HepG2 (cell line): ENCODE measurements around the gene SIRPB2. TPM values are rescaled to one million over a fixed set of nuclear protein-coding genes. Genes with fewer than 3 reads are reported as not detected.

Experiments used
- ATAC-seq: fragments of 200-7000 bp; cut with Tn5 transposase; 3 replicates; pipeline ENCODE4 v1.9.1; 2020; ENCODE audit warnings: mild to moderate bottlenecking, moderate library complexity
- BruUV-seq: library from RNA; stranded (reverse); fragments of 400-500 nt; replicated peaks from 2 replicates; lab custom pipeline; 2021; lab: Mats Ljungman, UMichigan
- CTCF ChIA-PET: fragments of 300-600 bp; formaldehyde crosslinking; extraction: SDS; loops from one replicate; lab custom pipeline; 2021; ENCODE audit warnings: low total read pairs, inconsistent platforms, low intra/inter-chr PET ratio; lab: Yijun Ruan, JAX
- POLR2A ChIA-PET: fragments of 350-600 bp; sonication (Branson Sonifier 250); formaldehyde crosslinking; loops from one replicate; lab custom pipeline; 2020; ENCODE audit warnings: antibody characterized with exemption, inconsistent platforms; lab: Yijun Ruan, JAX
- DNase-seq: peaks from one replicate; pipeline ENCODE4 v3.0.0-alpha.2; 2015; ENCODE audit warnings: low spot score
- FAIRE-seq: peaks from 3 replicates; lab custom pipeline; 2011; peaks lifted over from hg19 to GRCh38; lab: Jason Lieb, UNC
- H2AFZ ChIP-seq: one replicate; pipeline ENCODE4 v1.6.1; 2011; ENCODE audit warnings: low read length, inconsistent platforms
- H3K27ac ChIP-seq: fragments of 300-600 bp; 3 replicates; pipeline ENCODE4 v1.8.0; 2011; ENCODE audit warnings: mixed run types, mild to moderate bottlenecking, mixed read lengths, low read length, inconsistent platforms; ENCODE audit not compliant: insufficient read depth; ENCODE audit errors: extremely low read length
- H3K27me3 ChIP-seq, 2 experiments: fragments of 200-600 bp in 1 of 2; 2 replicates in 1 of 2; 3 replicates in 1 of 2; pipeline versions ENCODE4 v1.6.0 to v1.8.0; 2011; ENCODE audit warnings: low read length in 2 of 2, mild to moderate bottlenecking in 2 of 2, moderate library complexity in 2 of 2, inconsistent platforms in 1 of 2; ENCODE audit not compliant: insufficient read depth in 2 of 2, control insufficient read depth in 1 of 2
- H3K36me3 ChIP-seq, 2 experiments: fragments of 200-600 bp in 1 of 2; replicated peaks in 1 of 2; 2 replicates in 1 of 2; 3 replicates in 1 of 2; pipeline versions ENCODE4 v1.5.1 to v1.8.0; 2011; ENCODE audit warnings: low read length in 2 of 2, inconsistent platforms in 1 of 2; ENCODE audit not compliant: insufficient read depth in 2 of 2, control insufficient read depth in 1 of 2
- H3K4me1 ChIP-seq: 2 replicates; pipeline ENCODE4 v1.5.1; 2012; ENCODE audit warnings: low read length, inconsistent platforms; ENCODE audit not compliant: insufficient read depth
- H3K4me2 ChIP-seq: 2 replicates; pipeline ENCODE4 v1.6.0; 2011; ENCODE audit warnings: low read depth, low read length, inconsistent platforms
- H3K4me3 ChIP-seq, 3 experiments: fragments of 200-600 bp in 1 of 3; sonication (generic), shearing (Covaris generic) in 1 of 3; replicated peaks in 1 of 3; 2 replicates each; pipeline ENCODE4 v1.5.1; 2011 to 2016; ENCODE audit warnings: low read length in 3 of 3, inconsistent platforms in 2 of 3, low read depth in 2 of 3, mild to moderate bottlenecking in 2 of 3, control low read depth in 1 of 3, mixed read lengths in 1 of 3; ENCODE audit not compliant: insufficient read depth in 1 of 3
- H3K79me2 ChIP-seq: one replicate; pipeline ENCODE4 v1.6.1; 2011; ENCODE audit warnings: low read length, inconsistent platforms; ENCODE audit not compliant: insufficient read depth
- H3K9ac ChIP-seq: 2 replicates; pipeline ENCODE4 v1.6.0; 2011; ENCODE audit warnings: mild to moderate bottlenecking, low read depth, low read length, inconsistent platforms; ENCODE audit not compliant: insufficient read depth
- H3K9me3 ChIP-seq: 2 replicates; pipeline ENCODE4 v1.5.1; 2012; ENCODE audit warnings: mild to moderate bottlenecking, low read length
- H4K20me1 ChIP-seq: 2 replicates; pipeline ENCODE4 v1.6.0; 2011; ENCODE audit warnings: inconsistent platforms, mild to moderate bottlenecking, low read length, moderate library complexity; ENCODE audit not compliant: insufficient read depth
- FOXO1 ChIP-seq: sonication (generic); formaldehyde crosslinking; IDR thresholded peaks from 2 replicates; pipeline ENCODE4 v1.4.0; 2020; ENCODE audit warnings: missing genetic modification reagents
- HHEX ChIP-seq: IDR thresholded peaks from 2 replicates; pipeline ENCODE4 v1.6.1; 2016; ENCODE audit warnings: control low read depth
- HINFP ChIP-seq: sonication (generic); formaldehyde crosslinking; IDR thresholded peaks from 2 replicates; pipeline ENCODE4 v1.4.0; 2020; ENCODE audit warnings: low read depth, mild to moderate bottlenecking, missing genetic modification reagents
- KDM3A ChIP-seq: IDR thresholded peaks from 2 replicates; pipeline ENCODE4 v1.6.1; 2018; ENCODE audit warnings: low read depth, missing compliant biosample characterization
- MTA3 ChIP-seq: sonication (generic); formaldehyde crosslinking; IDR thresholded peaks from 2 replicates; pipeline ENCODE4 v1.4.0; 2020; ENCODE audit warnings: missing genetic modification reagents
- PAXIP1 ChIP-seq: sonication (generic); formaldehyde crosslinking; conservative IDR thresholded peaks from 2 replicates; pipeline ENCODE4 v1.4.0; 2020; ENCODE audit warnings: mild to moderate bottlenecking, missing genetic modification reagents, moderate library complexity
- ZBTB1 ChIP-seq: sonication (generic); formaldehyde crosslinking; IDR thresholded peaks from 2 replicates; pipeline ENCODE4 v1.4.0; 2020; ENCODE audit warnings: missing genetic modification reagents, borderline replicate concordance
- ZNF253 ChIP-seq: sonication (generic); formaldehyde crosslinking; IDR thresholded peaks from 2 replicates; pipeline ENCODE4 v1.8.0; 2022; ENCODE audit warnings: mild to moderate bottlenecking, missing genetic modification reagents, borderline replicate concordance
- ZNF460 ChIP-seq: sonication (generic); formaldehyde crosslinking; IDR thresholded peaks from 2 replicates; pipeline ENCODE4 v1.5.1; 2020; ENCODE audit warnings: missing genetic modification reagents, mild to moderate bottlenecking, borderline replicate concordance
- ZNF512B ChIP-seq: sonication (generic); formaldehyde crosslinking; IDR thresholded peaks from 2 replicates; pipeline ENCODE4 v1.5.1; 2020; ENCODE audit warnings: missing genetic modification reagents, mild to moderate bottlenecking, borderline replicate concordance
- ZNF614 ChIP-seq: IDR thresholded peaks from 2 replicates; pipeline ENCODE4 v1.6.1; 2018; ENCODE audit warnings: missing biosample characterization, missing genetic modification reagents, inconsistent platforms, borderline replicate concordance
- ZNF704 ChIP-seq: sonication (generic); formaldehyde crosslinking; IDR thresholded peaks from 2 replicates; pipeline ENCODE4 v1.8.1; 2023; ENCODE audit warnings: mild to moderate bottlenecking, inconsistent platforms, moderate library complexity, missing genetic modification reagents, borderline replicate concordance
- ZSCAN9 ChIP-seq: IDR thresholded peaks from 2 replicates; pipeline ENCODE4 v1.6.1; 2016; ENCODE audit warnings: borderline replicate concordance
- WGBS: methylation state at CpG from one replicate; pipeline ENCODE4 v1.1.6; 2017; ENCODE audit warnings: low lambda C conversion rate; 5-methylcytosine and 5-hydroxymethylcytosine counted together
- in situ Hi-C: cut with HindIII; loops from 2 replicates; pipeline ENCODE4 v1.10.0; 2017; ENCODE audit warnings: low pct_unique_long_range_greater_than_20kb; ENCODE audit not compliant: extremely low pct_ligation_motif_present
- intact Hi-C: fragments of 100-400 bp; cut with micrococcal nuclease; formaldehyde crosslinking; loops from one replicate; pipeline ENCODE4 v1.10.0; 2022; ENCODE audit not compliant: unreplicated experiment
- polyA plus RNA-seq, 8 experiments: library from polyadenylated mRNA; depleted of rRNA in 3 of 8; stranded (reverse) in 7 of 8; unstranded in 1 of 8; fragments of >200 nt; fragmentation: Illumina TruSeq in 4 of 8; extraction: Trizol in 4 of 8; gene quantifications; 2 replicates each; pipeline versions ENCODE4 v1.2.1 to v1.2.3, GENCODE V29; 2011 to 2016; ENCODE audit warnings: low read depth in 4 of 8, missing spikeins in 1 of 8, mixed read lengths in 1 of 8; ENCODE audit not compliant: insufficient read depth in 1 of 8
- total RNA-seq, 5 experiments: library from RNA; depleted of rRNA; stranded (reverse); fragments of >200 nt; fragmentation: Illumina TruSeq; extraction: Trizol; gene quantifications; 2 replicates each; pipeline ENCODE4 v1.2.3, GENCODE V29; 2016; ENCODE audit warnings: low read depth in 1 of 5

Gene SIRPB2
- total and polyA plus RNA-seq, 2 of the 13 experiments (the other 11 are each of a cell fraction or from before 2014, with no cell fraction given): not detected

GRCh38 chr20:1486566-1486965 is 4.7 kb downstream of the SIRPB2 start (continued):
- TF ChIP-seq FOXO1 (CRISPR knock-in tag) (no peak), ZBTB1 (CRISPR knock-in tag) (no peak), KDM3A (no peak), MTA3 (CRISPR knock-in tag) (no peak)

- no peak overlapping the region for H3K27ac ChIP-seq
- DNase-seq (no peak), ATAC-seq (no peak), FAIRE-seq (no peak)
- H3K79me2 ChIP-seq: no peaks in the 10 kb centered on the region
- no peaks in the 10 kb centered on the region for H3K36me3 ChIP-seq
- intact Hi-C loops (no loop called here), in situ Hi-C loops (no loop called here)
- no peaks in the 10 kb centered on the region for H3K4me1 ChIP-seq
- no peak overlapping the region for H3K9ac ChIP-seq
- ChIA-PET CTCF (no interaction called here), POLR2A (no interaction called here)
- no peaks in the 10 kb centered on the region for H3K9me3 ChIP-seq
- no TSS peak for BruUV-seq
- WGBS: 13% methylated on average over 5 of the region's 5 CpGs
- no peak overlapping the region for H3K4me3 ChIP-seq
- peaks cover 2 to 24% of the 10 kb centered on the region in 2 experiments; a peak in 4 of 5 replicates for H3K27me3 ChIP-seq
- H3K4me2 ChIP-seq: no peak overlapping the region
- H4K20me1 ChIP-seq: no peaks in the 10 kb centered on the region
- no peak overlapping the region for H2AFZ ChIP-seq
- TF ChIP-seq ZNF614 (CRISPR knock-in tag): no peak
- TF ChIP-seq HINFP: no peak
- no peak for TF ChIP-seq HHEX (CRISPR knock-in tag)
- TF ChIP-seq PAXIP1 (CRISPR knock-in tag): no peak
- TF ChIP-seq ZNF253 (CRISPR knock-in tag): no peak
- TF ChIP-seq ZNF460: no peak
- no peak for TF ChIP-seq ZNF512B
- TF ChIP-seq ZNF704 (CRISPR knock-in tag): no peak
- TF ChIP-seq ZSCAN9: no peak
These were observed 6.6 kb downstream of the SIRPB2 start for GRCh38 chr20:1484438-1485116.
